OCI-LY7 (cell line): ENCODE measurements around the gene VPS37C. TPM values are rescaled to one million over a fixed set of nuclear protein-coding genes. Genes with fewer than 3 reads are reported as not detected.

Experiments used
- BruUV-seq: library from RNA; stranded (reverse); fragments of 400-500 nt; replicated peaks from 2 replicates; lab custom pipeline; 2021; lab: Mats Ljungman, UMichigan
- CTCF ChIA-PET: fragments of 300-600 bp; sonication (Branson Sonifier 250); formaldehyde crosslinking; loops from one replicate; lab custom pipeline; 2022; ENCODE audit warnings: antibody characterized with exemption; ENCODE audit not compliant: unreplicated experiment; lab: Charles Lee
- POLR2A ChIA-PET: fragments of 300-600 bp; sonication (Branson Sonifier 250); formaldehyde crosslinking; loops from one replicate; lab custom pipeline; 2022; ENCODE audit warnings: antibody characterized with exemption; lab: Charles Lee
- DNase-seq: peaks from one replicate; pipeline ENCODE4 v3.0.0-alpha.2; 2015; ENCODE audit warnings: low spot score
- H2AFZ ChIP-seq: fragments of 200-600 bp; sonication (generic), shearing (Covaris generic); 2 replicates; pipeline ENCODE4 v1.6.1; 2014; ENCODE audit warnings: mild to moderate bottlenecking, antibody characterized with exemption, low read length, moderate library complexity
- H3K27ac ChIP-seq: fragments of 200-600 bp; sonication (generic); 2 replicates; pipeline ENCODE4 v1.5.1; 2014; ENCODE audit warnings: mixed run types, low read depth, mild to moderate bottlenecking, moderate library complexity, low read length, inconsistent platforms; ENCODE audit not compliant: poor library complexity, severe bottlenecking
- H3K36me3 ChIP-seq: fragments of 200-600 bp; sonication (generic); 2 replicates; pipeline ENCODE4 v1.6.1; 2014; ENCODE audit warnings: mild to moderate bottlenecking, antibody characterized with exemption, low read length, moderate library complexity, mixed read lengths; ENCODE audit not compliant: insufficient read depth
- H3K4me1 ChIP-seq: fragments of 200-600 bp; sonication (generic); 2 replicates; pipeline ENCODE4 v1.5.1; 2014; ENCODE audit warnings: mild to moderate bottlenecking, low read length; ENCODE audit not compliant: insufficient read depth, poor library complexity, severe bottlenecking
- H3K4me2 ChIP-seq: fragments of 200-600 bp; sonication (generic); 2 replicates; pipeline ENCODE4 v1.6.1; 2014; ENCODE audit warnings: mild to moderate bottlenecking, low read length
- H3K4me3 ChIP-seq: fragments of 200-600 bp; sonication (generic); 2 replicates; pipeline ENCODE4 v1.5.1; 2014; ENCODE audit warnings: mild to moderate bottlenecking, low read depth, low read length; ENCODE audit not compliant: poor library complexity, severe bottlenecking
- H3K79me2 ChIP-seq: fragments of 200-600 bp; sonication (generic); 2 replicates; pipeline ENCODE4 v1.6.1; 2016; ENCODE audit warnings: low read depth, mild to moderate bottlenecking, low read length, moderate library complexity, mixed read lengths; ENCODE audit not compliant: insufficient read depth
- H3K9me2 ChIP-seq: fragments of 200-600 bp; sonication (generic); 2 replicates; pipeline ENCODE4 v1.6.1; 2016; ENCODE audit warnings: mild to moderate bottlenecking, low read length, mixed read lengths; ENCODE audit not compliant: insufficient read depth
- H3K9me3 ChIP-seq: fragments of 200-600 bp; sonication (generic); 2 replicates; pipeline ENCODE4 v1.6.1; 2014; ENCODE audit warnings: mild to moderate bottlenecking, mixed run types, low read length, mixed read lengths
- H4K20me1 ChIP-seq: fragments of 200-600 bp; sonication (generic); 2 replicates; pipeline ENCODE4 v1.6.1; 2014; ENCODE audit warnings: mild to moderate bottlenecking, antibody characterized with exemption, low read length, moderate library complexity, mixed read lengths; ENCODE audit not compliant: insufficient read depth
- EZH2phosphoT487 ChIP-seq: fragments of 200-600 bp; sonication (generic); IDR thresholded peaks from 2 replicates; pipeline ENCODE4 v1.6.1; 2018; ENCODE audit warnings: low read depth, borderline replicate concordance, mild to moderate bottlenecking, mixed run types, antibody characterized with exemption, low read length, moderate library complexity, mixed read lengths
- intact Hi-C: fragments of 100-400 bp; cut with micrococcal nuclease; formaldehyde crosslinking; loops from one replicate; pipeline ENCODE4 v1.10.0; 2022; ENCODE audit not compliant: unreplicated experiment
- total RNA-seq, 2 experiments: library from RNA; depleted of rRNA in 1 of 2; stranded (reverse); fragments of >200 nt in 1 of 2; shearing (Covaris generic) in 1 of 2; gene quantifications; 2 replicates each; pipeline ENCODE4 v1.2.3, GENCODE V29; 2014 to 2022
- TF ChIP-seq, protein P1 (sequence below): fragments of 200-600 bp; sonication (generic); conservative IDR thresholded peaks from 2 replicates; pipeline ENCODE4 v1.5.1; 2014; ENCODE audit warnings: mild to moderate bottlenecking, antibody characterized with exemption, low read length, moderate library complexity, mixed read lengths

VPS37C gene
- total RNA-seq, 2 experiments from 2014 or later: 10.3 to 12.8 TPM

DNA sequence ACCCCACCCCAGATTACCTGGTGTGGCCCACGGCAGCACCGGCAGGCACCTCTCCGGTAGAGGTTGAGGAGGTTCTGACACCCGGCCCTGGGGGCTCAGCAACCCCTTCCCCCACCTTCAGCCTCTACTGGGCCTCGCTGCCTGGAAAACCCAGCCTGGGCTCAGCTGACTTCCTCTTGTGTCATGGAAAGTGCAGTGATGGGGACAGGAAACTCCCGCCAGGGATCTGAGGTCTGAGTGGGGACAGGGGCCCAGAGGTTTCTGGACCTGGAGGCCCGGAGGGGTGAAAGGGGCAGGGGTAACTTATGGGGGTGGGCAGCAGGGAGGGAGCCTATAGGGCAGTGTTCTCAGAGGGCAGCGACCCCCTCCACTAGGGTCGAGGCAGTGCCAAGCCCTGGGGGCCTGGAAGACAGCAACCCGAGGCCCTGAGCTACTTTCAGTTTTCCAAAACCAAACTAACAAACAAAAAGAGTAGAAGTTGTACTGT is 68.9 kb downstream of the VPS37C start:
- peaks cover 13% of the 10 kb centered on the region for H3K4me1 ChIP-seq
- H3K27ac ChIP-seq: no peak overlapping the region
- H3K4me2 ChIP-seq: no peak overlapping the region
- CTCF ChIA-PET: no interaction called here
- H3K9me3 ChIP-seq: no peaks in the 10 kb centered on the region
- TF ChIP-seq, protein P1, sequence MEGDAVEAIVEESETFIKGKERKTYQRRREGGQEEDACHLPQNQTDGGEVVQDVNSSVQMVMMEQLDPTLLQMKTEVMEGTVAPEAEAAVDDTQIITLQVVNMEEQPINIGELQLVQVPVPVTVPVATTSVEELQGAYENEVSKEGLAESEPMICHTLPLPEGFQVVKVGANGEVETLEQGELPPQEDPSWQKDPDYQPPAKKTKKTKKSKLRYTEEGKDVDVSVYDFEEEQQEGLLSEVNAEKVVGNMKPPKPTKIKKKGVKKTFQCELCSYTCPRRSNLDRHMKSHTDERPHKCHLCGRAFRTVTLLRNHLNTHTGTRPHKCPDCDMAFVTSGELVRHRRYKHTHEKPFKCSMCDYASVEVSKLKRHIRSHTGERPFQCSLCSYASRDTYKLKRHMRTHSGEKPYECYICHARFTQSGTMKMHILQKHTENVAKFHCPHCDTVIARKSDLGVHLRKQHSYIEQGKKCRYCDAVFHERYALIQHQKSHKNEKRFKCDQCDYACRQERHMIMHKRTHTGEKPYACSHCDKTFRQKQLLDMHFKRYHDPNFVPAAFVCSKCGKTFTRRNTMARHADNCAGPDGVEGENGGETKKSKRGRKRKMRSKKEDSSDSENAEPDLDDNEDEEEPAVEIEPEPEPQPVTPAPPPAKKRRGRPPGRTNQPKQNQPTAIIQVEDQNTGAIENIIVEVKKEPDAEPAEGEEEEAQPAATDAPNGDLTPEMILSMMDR: no peak
- TF ChIP-seq EZH2phosphoT487: no peak
- H3K9me2 ChIP-seq: no peaks in the 10 kb centered on the region
- no peaks in the 10 kb centered on the region for H4K20me1 ChIP-seq
- intact Hi-C loops: no loop called here
- no peaks in the 10 kb centered on the region for H3K36me3 ChIP-seq
- POLR2A ChIA-PET: no interaction called here
- no peak overlapping the region for H3K4me3 ChIP-seq
- no peak overlapping the region for H2AFZ ChIP-seq
- no TSS peak for BruUV-seq
- no peaks in the 10 kb centered on the region for H3K79me2 ChIP-seq
- no peak for DNase-seq

DNA sequence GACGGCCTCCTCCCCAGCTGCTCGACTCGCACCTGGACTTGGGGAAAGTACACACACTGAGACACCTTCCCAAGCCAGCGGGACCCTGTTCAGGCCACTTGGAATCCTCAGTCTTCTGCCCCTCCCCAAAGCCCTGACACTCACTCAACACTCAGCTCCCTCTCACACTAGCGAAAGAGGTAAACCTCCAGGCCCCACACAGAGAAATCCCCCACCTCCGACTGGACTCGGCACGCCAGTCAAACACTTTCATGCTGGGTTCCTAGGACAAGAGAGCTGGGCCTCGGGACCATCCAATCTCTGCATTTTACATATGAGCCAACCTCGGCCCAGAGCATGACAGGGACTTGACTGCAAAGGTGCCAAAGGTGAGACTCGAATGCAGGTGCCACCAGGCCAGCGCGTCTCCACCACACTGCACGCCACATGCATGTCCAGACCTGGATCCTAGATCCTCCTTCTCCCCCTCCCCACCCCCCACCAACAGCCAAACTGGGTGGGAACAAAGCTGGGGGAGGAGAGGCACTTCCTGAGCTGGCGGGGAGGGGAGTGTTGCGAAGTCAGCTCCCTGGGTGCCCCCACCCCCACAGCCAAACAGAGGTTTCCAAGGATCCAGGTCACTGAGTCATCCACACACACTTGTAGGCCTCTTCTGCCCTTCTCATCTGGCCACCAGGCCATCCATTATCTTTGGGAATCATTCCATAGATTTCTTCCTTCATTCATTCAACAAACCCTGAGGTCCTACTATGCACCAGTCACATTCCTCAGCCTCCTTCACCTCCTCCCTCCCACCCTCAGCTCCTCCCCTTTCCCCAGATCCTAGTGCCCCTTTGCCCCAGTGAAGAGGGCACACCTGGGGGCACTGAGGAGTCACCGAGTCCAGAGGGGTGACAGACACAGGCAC is 69.6 kb downstream of the VPS37C start:
- H3K4me2 ChIP-seq: no peak overlapping the region
- no peaks in the 10 kb centered on the region for H3K9me3 ChIP-seq
- TF ChIP-seq EZH2phosphoT487: no peak
- TF ChIP-seq, protein P1: no peak
- H3K79me2 ChIP-seq: no peaks in the 10 kb centered on the region
- CTCF ChIA-PET: no interaction called here
- no peaks in the 10 kb centered on the region for H3K9me2 ChIP-seq
- peaks cover 13% of the 10 kb centered on the region for H3K4me1 ChIP-seq
- intact Hi-C loops: no loop called here
- no peak overlapping the region for H3K27ac ChIP-seq
- BruUV-seq: no TSS peak
- POLR2A ChIA-PET: no interaction called here
- no peaks in the 10 kb centered on the region for H4K20me1 ChIP-seq
- DNase-seq: no peak
- no peaks in the 10 kb centered on the region for H3K36me3 ChIP-seq
- H2AFZ ChIP-seq: no peak overlapping the region
- H3K4me3 ChIP-seq: no peak overlapping the region

DNA sequence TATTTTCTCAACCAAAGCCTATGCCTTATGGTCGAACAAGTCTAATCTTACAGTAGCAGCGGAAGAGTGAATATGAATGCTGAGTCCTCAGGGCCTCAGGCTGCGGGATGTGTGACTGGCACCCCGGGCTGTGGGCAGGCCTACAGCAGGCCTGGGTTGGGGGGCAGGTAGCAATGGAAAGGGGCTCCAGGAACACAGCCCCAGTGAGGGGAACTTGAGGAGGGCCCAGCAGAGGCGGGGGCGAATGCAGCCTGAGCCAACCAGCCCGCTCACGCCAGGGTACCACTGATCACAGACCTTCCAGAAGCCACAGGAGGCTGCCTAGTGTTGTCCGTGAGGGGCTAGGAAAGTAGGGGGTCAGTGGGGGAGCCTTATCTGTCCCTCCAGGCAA is 70.2 kb downstream of the VPS37C start:
- H3K27ac ChIP-seq: no peak overlapping the region

More for the DNA sequence above, 70.2 kb downstream of the VPS37C start:
- BruUV-seq: no TSS peak
- no peaks in the 10 kb centered on the region for H3K79me2 ChIP-seq
- H3K4me3 ChIP-seq: no peak overlapping the region
- no peak for DNase-seq
- intact Hi-C loops: no loop called here
- H3K9me2 ChIP-seq: no peaks in the 10 kb centered on the region
- TF ChIP-seq EZH2phosphoT487: no peak
- TF ChIP-seq, protein P1: no peak
- H3K9me3 ChIP-seq: no peaks in the 10 kb centered on the region
- no peaks in the 10 kb centered on the region for H4K20me1 ChIP-seq
- H3K36me3 ChIP-seq: no peaks in the 10 kb centered on the region
- POLR2A ChIA-PET: no interaction called here
- H3K4me2 ChIP-seq: no peak overlapping the region
- CTCF ChIA-PET: no interaction called here
- no peak overlapping the region for H2AFZ ChIP-seq
- peaks cover 13% of the 10 kb centered on the region for H3K4me1 ChIP-seq
